Osteoblast (primary cell): ENCODE data around the gene CTSC. TPM values are rescaled to one million over a fixed set of nuclear protein-coding genes. Genes with fewer than 3 reads are reported as not detected.
"Not testable (repeated sequence)": the region's sequence is repeated elsewhere in the genome, so short reads cannot be mapped to it uniquely, and the experiment has no call there.

Source experiments
- DNase-seq: peaks from one replicate; pipeline ENCODE4 v3.0.0; 2011; ENCODE audit warnings: low spot score, mixed read lengths; ENCODE audit not compliant: insufficient read length; ENCODE audit errors: missing footprints
- H2AFZ ChIP-seq: 2 replicates; pipeline ENCODE4 v1.6.0; 2011; ENCODE audit warnings: mild to moderate bottlenecking, low read length
- H3K27ac ChIP-seq: 2 replicates; pipeline ENCODE4 v1.5.1; 2011; ENCODE audit warnings: mild to moderate bottlenecking, low read depth, low read length, moderate library complexity
- H3K27me3 ChIP-seq: 2 replicates; pipeline ENCODE4 v1.6.0; 2012; ENCODE audit warnings: mild to moderate bottlenecking, control low read depth, inconsistent platforms, low read length, moderate library complexity; ENCODE audit not compliant: insufficient read depth
- H3K36me3 ChIP-seq: 2 replicates; pipeline ENCODE4 v1.5.1; 2011; ENCODE audit warnings: mild to moderate bottlenecking, low read length, control low read depth, moderate library complexity; ENCODE audit not compliant: insufficient read depth
- H3K4me1 ChIP-seq: 2 replicates; pipeline ENCODE4 v1.5.1; 2011; ENCODE audit warnings: mild to moderate bottlenecking, low read length, control low read depth, moderate library complexity; ENCODE audit not compliant: insufficient read depth
- H3K4me2 ChIP-seq: 2 replicates; pipeline ENCODE4 v1.6.0; 2011; ENCODE audit warnings: mild to moderate bottlenecking, low read length; ENCODE audit not compliant: insufficient read depth
- H3K4me3 ChIP-seq: fragments of 200-600 bp; sonication (generic); 3 replicates; pipeline ENCODE4 v1.5.1; 2012; ENCODE audit warnings: mild to moderate bottlenecking, low read length, inconsistent platforms; ENCODE audit not compliant: insufficient read depth
- H3K79me2 ChIP-seq: 2 replicates; pipeline ENCODE4 v1.6.0; 2012; ENCODE audit warnings: mild to moderate bottlenecking, low read length, control low read depth, inconsistent platforms; ENCODE audit not compliant: insufficient read depth
- H3K9me3 ChIP-seq: 2 replicates; pipeline ENCODE4 v1.5.1; 2011; ENCODE audit warnings: low read depth, low read length, control low read depth
- H4K20me1 ChIP-seq: 2 replicates; pipeline ENCODE4 v1.6.0; 2012; ENCODE audit warnings: mild to moderate bottlenecking, low read length, control low read depth; ENCODE audit not compliant: insufficient read depth
- total RNA-seq: library from RNA; depleted of rRNA; stranded (reverse); fragments of >200 nt; gene quantifications from 2 replicates; pipeline ENCODE4 v1.2.3, GENCODE V29; 2012
- TF ChIP-seq, protein P1 (sequence below): IDR thresholded peaks from 2 replicates; pipeline ENCODE4 v1.5.1; 2011; ENCODE audit warnings: mild to moderate bottlenecking, low read depth, low read length, moderate library complexity; ENCODE audit errors: extremely low read depth

The CTSC gene
- total RNA-seq, 1 donor = 23.5 TPM

DNA sequence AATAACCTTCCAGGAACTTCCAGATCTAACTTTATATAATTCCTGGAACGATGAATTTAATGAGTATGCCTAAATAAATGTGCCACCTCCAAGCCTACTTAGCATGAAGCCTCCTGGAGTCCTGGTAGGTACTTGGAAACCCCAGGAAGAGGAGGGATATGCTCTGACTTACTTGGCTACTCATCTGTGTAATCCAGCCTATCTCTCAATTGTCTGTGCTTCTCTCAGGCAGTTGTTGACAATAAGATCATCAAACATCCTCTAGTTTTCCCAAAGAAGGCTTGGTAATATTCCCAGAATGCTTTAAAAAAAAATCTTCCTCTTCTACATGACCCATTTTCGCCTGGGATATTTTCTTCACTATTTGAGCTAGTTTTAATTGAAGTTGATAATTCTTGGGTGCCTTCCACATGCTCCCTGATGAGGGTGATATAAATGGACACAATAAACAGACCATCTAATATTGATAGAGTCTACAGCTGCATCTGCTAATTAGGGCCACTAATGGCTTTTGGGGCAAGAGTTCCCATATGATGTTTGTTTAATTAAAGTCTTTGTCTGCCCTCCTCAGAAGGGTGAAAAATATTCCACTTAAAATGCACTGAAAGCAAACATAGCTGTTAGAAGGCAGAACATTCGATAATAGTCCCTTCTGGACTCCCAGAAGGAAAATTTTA lies 86.8 kb downstream of the CTSC start:
- Histone ChIP-seq H3K9me3 (no peaks in the 10 kb centered on the region), H4K20me1 (no peaks in the 10 kb centered on the region), H3K4me2 (no peak overlapping the region), H3K79me2 (no peaks in the 10 kb centered on the region), H3K36me3 (no peaks in the 10 kb centered on the region), H3K4me3 (no peak overlapping the region), H3K27me3 (no peaks in the 10 kb centered on the region), H3K4me1 (no peaks in the 10 kb centered on the region), H3K27ac (no peak overlapping the region), H2AFZ (no peak overlapping the region)
- no peak for DNase-seq
- TF ChIP-seq, protein P1, sequence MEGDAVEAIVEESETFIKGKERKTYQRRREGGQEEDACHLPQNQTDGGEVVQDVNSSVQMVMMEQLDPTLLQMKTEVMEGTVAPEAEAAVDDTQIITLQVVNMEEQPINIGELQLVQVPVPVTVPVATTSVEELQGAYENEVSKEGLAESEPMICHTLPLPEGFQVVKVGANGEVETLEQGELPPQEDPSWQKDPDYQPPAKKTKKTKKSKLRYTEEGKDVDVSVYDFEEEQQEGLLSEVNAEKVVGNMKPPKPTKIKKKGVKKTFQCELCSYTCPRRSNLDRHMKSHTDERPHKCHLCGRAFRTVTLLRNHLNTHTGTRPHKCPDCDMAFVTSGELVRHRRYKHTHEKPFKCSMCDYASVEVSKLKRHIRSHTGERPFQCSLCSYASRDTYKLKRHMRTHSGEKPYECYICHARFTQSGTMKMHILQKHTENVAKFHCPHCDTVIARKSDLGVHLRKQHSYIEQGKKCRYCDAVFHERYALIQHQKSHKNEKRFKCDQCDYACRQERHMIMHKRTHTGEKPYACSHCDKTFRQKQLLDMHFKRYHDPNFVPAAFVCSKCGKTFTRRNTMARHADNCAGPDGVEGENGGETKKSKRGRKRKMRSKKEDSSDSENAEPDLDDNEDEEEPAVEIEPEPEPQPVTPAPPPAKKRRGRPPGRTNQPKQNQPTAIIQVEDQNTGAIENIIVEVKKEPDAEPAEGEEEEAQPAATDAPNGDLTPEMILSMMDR = no peak

DNA sequence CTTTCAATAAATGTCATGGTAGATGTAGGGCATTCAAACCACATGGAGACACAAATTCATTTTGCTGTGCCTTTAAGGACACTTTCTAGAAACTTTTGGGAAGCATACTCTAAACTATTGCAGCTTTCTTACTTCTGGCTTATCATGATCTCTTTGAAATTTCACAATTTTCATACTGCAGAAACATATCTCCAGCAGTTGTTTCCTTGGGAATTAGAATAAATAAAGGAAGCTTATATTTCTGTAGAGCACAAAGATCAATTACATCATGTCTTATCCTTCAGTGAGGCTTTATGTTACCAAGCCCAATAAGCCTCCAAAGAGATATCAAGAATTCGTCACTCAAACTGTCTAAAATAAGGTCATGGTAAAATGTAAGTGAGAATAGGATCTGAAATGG lies 87.8 kb downstream of the CTSC start:
- H4K20me1 ChIP-seq = no peaks in the 10 kb centered on the region
- no peaks in the 10 kb centered on the region for H3K27me3 ChIP-seq
- no peaks in the 10 kb centered on the region for H3K9me3 ChIP-seq
- no peaks in the 10 kb centered on the region for H3K4me1 ChIP-seq
- DNase-seq = no peak
- H2AFZ ChIP-seq = no peak overlapping the region
- H3K79me2 ChIP-seq = no peaks in the 10 kb centered on the region
- TF ChIP-seq, protein P1 = no peak
- no peak overlapping the region for H3K4me3 ChIP-seq
- no peaks in the 10 kb centered on the region for H3K36me3 ChIP-seq
- no peak overlapping the region for H3K4me2 ChIP-seq
- H3K27ac ChIP-seq = no peak overlapping the region

DNA sequence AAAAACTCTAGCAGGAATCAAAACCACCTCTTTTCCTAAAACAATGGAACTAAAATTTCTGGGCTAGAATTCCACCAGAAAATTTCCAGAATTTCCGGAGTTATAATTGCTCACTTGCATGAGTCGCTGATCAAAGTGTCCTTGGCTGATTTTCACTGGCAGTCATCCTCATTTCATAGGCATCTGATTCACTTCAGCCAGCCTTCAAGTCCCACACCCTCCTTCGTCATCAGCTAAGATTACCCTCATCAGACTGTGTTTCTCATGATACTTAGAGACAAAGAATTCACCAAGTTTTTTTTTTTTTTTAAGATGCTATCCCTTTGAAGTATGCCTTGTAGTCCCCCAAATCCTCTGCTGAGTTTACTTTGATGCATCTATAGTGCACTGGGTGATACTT lies 90.8 kb downstream of the CTSC start:
- DNase-seq = peak; percentile 80
- no peak overlapping the region for H3K4me3 ChIP-seq
- no peaks in the 10 kb centered on the region for H3K27me3 ChIP-seq
- no peak overlapping the region for H3K4me2 ChIP-seq
- H2AFZ ChIP-seq = no peak overlapping the region
- H3K79me2 ChIP-seq = no peaks in the 10 kb centered on the region
- no peaks in the 10 kb centered on the region for H3K36me3 ChIP-seq
- no peaks in the 10 kb centered on the region for H3K9me3 ChIP-seq
- H4K20me1 ChIP-seq = no peaks in the 10 kb centered on the region
- TF ChIP-seq, protein P1 = no peak
- no peaks in the 10 kb centered on the region for H3K4me1 ChIP-seq
- H3K27ac ChIP-seq = peak overlapping the region; percentile 61

DNA sequence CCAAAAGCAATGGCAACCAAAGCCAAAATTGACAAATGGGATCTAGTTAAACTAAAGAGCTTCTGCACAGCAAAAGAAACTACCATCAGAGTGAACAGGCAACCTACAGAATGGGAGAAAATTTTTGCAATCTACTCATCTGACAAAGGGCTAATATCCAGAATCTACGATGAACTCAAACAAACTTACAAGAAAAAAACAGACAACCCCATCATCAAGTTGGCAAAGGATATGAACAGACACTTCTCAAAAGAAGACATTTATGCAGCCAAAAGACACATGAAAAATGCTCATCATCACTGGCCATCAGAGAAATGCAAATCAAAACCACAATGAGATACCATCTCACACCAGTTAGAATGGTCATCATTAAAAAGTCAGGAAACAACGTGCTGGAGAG lies 92.0 kb downstream of the CTSC start:
- not testable (repeated sequence) for H3K79me2 ChIP-seq, H3K4me1 ChIP-seq, DNase-seq, H3K4me2 ChIP-seq, H3K27me3 ChIP-seq, H3K4me3 ChIP-seq, H3K27ac ChIP-seq, H3K36me3 ChIP-seq, H2AFZ ChIP-seq, H4K20me1 ChIP-seq, H3K9me3 ChIP-seq

Other genes with a start within 250 kb of the CTSC start
- 0.59 and 1.1 TPM in 2 replicates for gene RAB38, start 162.3 kb downstream of the CTSC start, total RNA-seq